GM23338 (cell line): ENCODE measurements around the gene ASPSCR1. TPM values are rescaled to one million over a fixed set of nuclear protein-coding genes. Genes with fewer than 3 reads are reported as not detected.

Source experiments
- ATAC-seq: fragments of 200-7000 bp; cut with Tn5 transposase; 3 replicates; pipeline ENCODE4 v1.9.1; 2020
- DNase-seq: peaks from one replicate; pipeline ENCODE4 v3.0.0-alpha.2; 2015; ENCODE audit warnings: low spot score
- H2AFZ ChIP-seq: fragments of 200-600 bp; sonication (generic); 2 replicates; pipeline ENCODE4 v1.8.0; 2016; ENCODE audit warnings: antibody characterized with exemption, mild to moderate bottlenecking, moderate library complexity
- H3F3A ChIP-seq: fragments of 200-600 bp; sonication (generic); replicated peaks from 2 replicates; pipeline ENCODE4 v1.8.0; 2017; ENCODE audit warnings: antibody characterized with exemption, mixed run types, low read depth
- H3K27ac ChIP-seq: fragments of 200-600 bp; sonication (generic); 2 replicates; pipeline ENCODE4 v1.6.1; 2016; ENCODE audit warnings: low read depth
- H3K27me3 ChIP-seq: fragments of 200-600 bp; sonication (generic); 2 replicates; pipeline ENCODE4 v1.8.0; 2016; ENCODE audit warnings: mild to moderate bottlenecking, mixed run types, moderate library complexity; ENCODE audit not compliant: insufficient read depth
- H3K36me3 ChIP-seq: fragments of 200-600 bp; sonication (generic); 2 replicates; pipeline ENCODE4 v1.8.0; 2016; ENCODE audit warnings: mild to moderate bottlenecking; ENCODE audit not compliant: insufficient read depth
- H3K4me1 ChIP-seq: fragments of 200-600 bp; sonication (generic); 2 replicates; pipeline ENCODE4 v1.8.0; 2016; ENCODE audit warnings: mild to moderate bottlenecking, moderate library complexity; ENCODE audit not compliant: insufficient read depth
- H3K4me2 ChIP-seq: fragments of 200-600 bp; sonication (generic); 2 replicates; pipeline ENCODE4 v1.7.1; 2017; ENCODE audit warnings: mixed run types
- H3K4me3 ChIP-seq: fragments of 200-600 bp; sonication (generic); 2 replicates; pipeline ENCODE4 v1.6.1; 2016; ENCODE audit warnings: mixed run types
- H3K79me2 ChIP-seq: fragments of 200-600 bp; sonication (generic); replicated peaks from 2 replicates; pipeline ENCODE4 v1.8.0; 2017; ENCODE audit warnings: mild to moderate bottlenecking; ENCODE audit not compliant: insufficient read depth
- H3K9me2 ChIP-seq: fragments of 200-600 bp; sonication (generic); 2 replicates; pipeline ENCODE4 v1.8.0; 2017; ENCODE audit not compliant: insufficient read depth
- H4K20me1 ChIP-seq: fragments of 200-600 bp; sonication (generic); replicated peaks from 2 replicates; pipeline ENCODE4 v1.8.0; 2017; ENCODE audit warnings: mild to moderate bottlenecking; ENCODE audit not compliant: insufficient read depth
- H3K27ac Mint-ChIP-seq: 2 replicates; pipeline ENCODE4 v1.8.0; 2020; ENCODE audit warnings: inconsistent platforms, mild to moderate bottlenecking, moderate library complexity, mixed read lengths
- H3K27me3 Mint-ChIP-seq: 3 replicates; pipeline ENCODE4 v1.8.0; 2022; ENCODE audit warnings: low read depth, mild to moderate bottlenecking, moderate library complexity, mixed read lengths, inconsistent platforms; ENCODE audit not compliant: insufficient read depth, poor library complexity
- H3K36me3 Mint-ChIP-seq: 3 replicates; pipeline ENCODE4 v1.8.0; 2021; ENCODE audit warnings: low read depth, mild to moderate bottlenecking, inconsistent platforms, moderate library complexity, mixed read lengths
- H3K4me1 Mint-ChIP-seq: 3 replicates; pipeline ENCODE4 v1.8.0; 2020; ENCODE audit warnings: mild to moderate bottlenecking, inconsistent platforms, mixed read lengths
- H3K4me3 Mint-ChIP-seq: 3 replicates; pipeline ENCODE4 v1.8.0; 2021; ENCODE audit warnings: moderate library complexity, mild to moderate bottlenecking, inconsistent platforms, mixed read lengths
- H3K9me3 Mint-ChIP-seq: 3 replicates; pipeline ENCODE4 v1.8.0; 2020; ENCODE audit warnings: moderate library complexity, mild to moderate bottlenecking, inconsistent platforms, mixed read lengths
- EZH2 ChIP-seq: fragments of 200-600 bp; sonication (generic); IDR thresholded peaks from one replicate; pipeline ENCODE4 v1.8.0; 2017; ENCODE audit warnings: antibody characterized with exemption, mild to moderate bottlenecking, low read depth; ENCODE audit not compliant: unreplicated experiment
- JUNB ChIP-seq: IDR thresholded peaks from one replicate; pipeline ENCODE4 v1.6.1; 2016; ENCODE audit warnings: antibody characterized with exemption; ENCODE audit not compliant: unreplicated experiment
- NANOG ChIP-seq: IDR thresholded peaks from 2 replicates; pipeline ENCODE4 v1.6.1; 2016; ENCODE audit warnings: antibody characterized with exemption, borderline replicate concordance
- POLR2AphosphoS5 ChIP-seq: IDR thresholded peaks from 2 replicates; pipeline ENCODE4 v1.6.1; 2016; ENCODE audit warnings: antibody characterized with exemption, low read depth
- REST ChIP-seq: IDR thresholded peaks from one replicate; pipeline ENCODE4 v1.6.1; 2018; ENCODE audit warnings: antibody characterized with exemption; ENCODE audit not compliant: unreplicated experiment
- STAT1 ChIP-seq: IDR thresholded peaks from one replicate; pipeline ENCODE4 v1.6.1; 2016; ENCODE audit warnings: antibody characterized with exemption; ENCODE audit not compliant: unreplicated experiment
- ZNF114 ChIP-seq: fragments of 250-450 bp; sonication (Bioruptor Pico); IDR thresholded peaks from 2 replicates; pipeline ENCODE4 v1.5.0; 2020; ENCODE audit warnings: mild to moderate bottlenecking, moderate library complexity
- ZNF331 ChIP-seq: fragments of 250-450 bp; sonication (Bioruptor Pico); IDR thresholded peaks from 2 replicates; pipeline ENCODE4 v1.5.0; 2020; ENCODE audit warnings: low read depth, mild to moderate bottlenecking, moderate library complexity
- polyA plus RNA-seq: library from polyadenylated mRNA; unstranded; fragments of >200 nt; fragmentation: Nextera tagmentation; extraction: Ambion mirVana; gene quantifications from 2 replicates; pipeline ENCODE4 v1.2.1, GENCODE V29; 2016
- total RNA-seq: library from RNA; depleted of rRNA; stranded (reverse); fragments of >200 nt; shearing (Covaris generic); gene quantifications from 2 replicates; pipeline ENCODE4 v1.2.3, GENCODE V29; 2014
- TF ChIP-seq, protein P1 (sequence below), 2 experiments: fragments of 200-600 bp in 1 of 2; sonication (generic) in 1 of 2; conservative IDR thresholded peaks; 2 replicates each; pipeline versions ENCODE4 v1.5.1 to v1.6.1; 2016 to 2017; ENCODE audit warnings: antibody characterized with exemption in 2 of 2, low read depth in 2 of 2, mild to moderate bottlenecking in 2 of 2, moderate library complexity in 1 of 2

ASPSCR1 gene
- total and polyA plus RNA-seq, 2 experiments from 2014 or later, result 44.2 to 46.9 TPM

DNA sequence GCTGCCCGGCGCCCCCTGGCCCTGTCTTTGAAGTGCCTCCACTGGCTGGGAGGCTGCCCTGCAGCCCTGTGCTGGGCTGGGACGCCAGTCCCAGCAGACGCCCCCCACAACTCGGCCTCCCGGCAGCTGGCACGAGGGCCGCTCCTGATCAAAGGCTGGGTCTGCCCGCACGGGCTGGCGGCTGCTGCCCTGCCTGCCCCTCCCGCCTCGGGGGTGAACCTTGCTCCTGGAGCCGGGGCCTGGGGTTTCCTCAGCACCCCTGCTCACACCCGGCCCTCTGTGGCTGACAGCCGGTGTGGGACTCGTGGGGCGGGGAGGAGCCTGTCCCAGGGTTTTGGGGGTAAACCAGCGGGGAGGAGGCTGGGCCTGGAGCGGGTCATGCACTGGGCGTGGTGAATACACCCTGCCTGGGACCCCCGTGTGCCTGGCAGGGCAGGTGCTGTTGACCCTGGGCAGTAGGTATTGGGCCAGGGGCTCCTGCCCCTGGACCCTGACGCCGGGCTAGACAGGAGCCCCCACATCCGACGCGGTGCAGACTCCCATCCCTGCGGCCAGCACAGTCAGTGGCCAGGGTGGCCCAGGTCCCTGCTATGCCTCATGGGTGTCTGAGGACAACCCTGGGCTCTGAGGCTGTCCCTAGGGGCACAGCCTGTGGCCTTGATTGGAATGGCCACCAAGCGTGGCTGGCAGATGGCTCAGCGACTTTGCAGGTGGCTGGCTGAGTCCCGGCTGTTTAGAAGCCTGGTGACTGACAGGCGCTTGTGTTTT, 23.6 kb downstream of the ASPSCR1 start:
- no peaks in the 10 kb centered on the region for H3K79me2 ChIP-seq
- H3K27me3 ChIP-seq, result no peaks in the 10 kb centered on the region
- peak; percentile 15 for ATAC-seq
- H2AFZ ChIP-seq, result no peak overlapping the region
- Mint-ChIP-seq H3K4me3 (no peak overlapping the region), H3K27ac (no peak overlapping the region), H3K27me3 (peaks cover 13% of the 10 kb centered on the region), H3K36me3 (peaks cover 6% of the 10 kb centered on the region; the same call in 1 of the 3 replicates), H3K4me1 (peaks cover under 1% of the 10 kb centered on the region; the same call in 1 of the 3 replicates), H3K9me3 (no peaks in the 10 kb centered on the region)
- no peak overlapping the region for H3K4me2 ChIP-seq
- 0 out of 2 replicates have a peak, but pooled peaks cover 4% of the 10 kb centered on the region for H4K20me1 ChIP-seq
- H3K4me3 ChIP-seq, result no peak overlapping the region
- TF ChIP-seq, protein P1, sequence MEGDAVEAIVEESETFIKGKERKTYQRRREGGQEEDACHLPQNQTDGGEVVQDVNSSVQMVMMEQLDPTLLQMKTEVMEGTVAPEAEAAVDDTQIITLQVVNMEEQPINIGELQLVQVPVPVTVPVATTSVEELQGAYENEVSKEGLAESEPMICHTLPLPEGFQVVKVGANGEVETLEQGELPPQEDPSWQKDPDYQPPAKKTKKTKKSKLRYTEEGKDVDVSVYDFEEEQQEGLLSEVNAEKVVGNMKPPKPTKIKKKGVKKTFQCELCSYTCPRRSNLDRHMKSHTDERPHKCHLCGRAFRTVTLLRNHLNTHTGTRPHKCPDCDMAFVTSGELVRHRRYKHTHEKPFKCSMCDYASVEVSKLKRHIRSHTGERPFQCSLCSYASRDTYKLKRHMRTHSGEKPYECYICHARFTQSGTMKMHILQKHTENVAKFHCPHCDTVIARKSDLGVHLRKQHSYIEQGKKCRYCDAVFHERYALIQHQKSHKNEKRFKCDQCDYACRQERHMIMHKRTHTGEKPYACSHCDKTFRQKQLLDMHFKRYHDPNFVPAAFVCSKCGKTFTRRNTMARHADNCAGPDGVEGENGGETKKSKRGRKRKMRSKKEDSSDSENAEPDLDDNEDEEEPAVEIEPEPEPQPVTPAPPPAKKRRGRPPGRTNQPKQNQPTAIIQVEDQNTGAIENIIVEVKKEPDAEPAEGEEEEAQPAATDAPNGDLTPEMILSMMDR (conservative IDR thresholded peaks at IDR 0.05; ENCODE audit: low read depth in 2 of 2), result 0 out of 4 replicates have a peak, but pooled peaks of 1 of the 2 experiments have one; percentile 8
- TF ChIP-seq NANOG, result no peak
- H3K27ac ChIP-seq, result no peak overlapping the region
- 0 out of 2 replicates have a peak, but pooled peaks cover 2% of the 10 kb centered on the region for H3F3A ChIP-seq
- H3K4me1 ChIP-seq, result no peaks in the 10 kb centered on the region
- H3K36me3 ChIP-seq, result no peaks in the 10 kb centered on the region
- H3K9me2 ChIP-seq, result no peaks in the 10 kb centered on the region
- no peak for DNase-seq

DNA sequence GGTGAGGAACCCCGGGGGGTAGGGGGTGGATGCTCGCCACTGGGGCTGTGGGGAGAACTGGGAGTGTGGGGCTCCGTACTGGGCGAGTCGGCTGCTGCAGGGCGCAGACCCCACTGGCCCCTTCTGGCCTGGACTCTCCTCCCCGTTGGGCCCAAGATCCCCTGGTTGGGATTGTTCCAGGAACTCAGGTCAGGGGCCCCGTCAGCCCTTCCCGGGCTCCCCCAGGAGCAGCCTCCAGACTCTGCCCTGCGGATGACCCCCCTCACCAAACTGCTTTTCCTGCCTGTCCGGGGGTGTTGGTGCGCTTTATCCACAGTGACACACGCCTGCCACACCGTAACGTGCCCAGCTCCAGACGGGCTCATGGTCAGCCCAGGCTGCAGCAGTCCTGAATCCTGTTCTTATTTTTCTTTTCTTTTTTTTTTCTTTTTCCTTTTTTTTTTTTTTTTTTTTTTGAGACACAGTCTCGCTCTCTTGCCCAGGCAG, 24.2 kb downstream of the ASPSCR1 start:
- no peak overlapping the region for H3K4me3 ChIP-seq
- Mint-ChIP-seq H3K4me1 (no peaks in the 10 kb centered on the region), H3K36me3 (peaks cover 6% of the 10 kb centered on the region; the same call in 1 of the 3 replicates), H3K27ac (no peak overlapping the region), H3K27me3 (peaks cover 15% of the 10 kb centered on the region), H3K9me3 (no peaks in the 10 kb centered on the region), H3K4me3 (no peak overlapping the region)
- H4K20me1 ChIP-seq, result 0 out of 2 replicates have a peak, but pooled peaks cover 4% of the 10 kb centered on the region
- no peaks in the 10 kb centered on the region for H3K4me1 ChIP-seq
- no peaks in the 10 kb centered on the region for H3K27me3 ChIP-seq
- ATAC-seq, result no peak
- H2AFZ ChIP-seq, result no peak overlapping the region
- H3K27ac ChIP-seq, result no peak overlapping the region
- H3K9me2 ChIP-seq, result no peaks in the 10 kb centered on the region
- DNase-seq, result no peak
- H3K4me2 ChIP-seq, result no peak overlapping the region
- H3K36me3 ChIP-seq, result no peaks in the 10 kb centered on the region
- no peaks in the 10 kb centered on the region for H3K79me2 ChIP-seq
- 0 out of 2 replicates have a peak, but pooled peaks cover 2% of the 10 kb centered on the region for H3F3A ChIP-seq
- TF ChIP-seq, protein P1 (conservative IDR thresholded peaks at IDR 0.05; ENCODE audit: low read depth in 2 of 2), result no peak
- TF ChIP-seq JUNB (no peak), ZNF331 (no peak), POLR2AphosphoS5 (no peak), ZNF114 (CRISPR knock-in tag) (no peak), EZH2 (no peak), STAT1 (no peak), REST (no peak)
